HG03439 (cell line): ENCODE results near the gene KCTD3.

Source experiments
- ATAC-seq: cut with Tn5 transposase; IDR thresholded peaks from one replicate; pipeline ENCODE4 v1.9.1; 2021; ENCODE audit warnings: mild to moderate bottlenecking, moderate library complexity; ENCODE audit not compliant: unreplicated experiment

KCTD3 gene

DNA sequence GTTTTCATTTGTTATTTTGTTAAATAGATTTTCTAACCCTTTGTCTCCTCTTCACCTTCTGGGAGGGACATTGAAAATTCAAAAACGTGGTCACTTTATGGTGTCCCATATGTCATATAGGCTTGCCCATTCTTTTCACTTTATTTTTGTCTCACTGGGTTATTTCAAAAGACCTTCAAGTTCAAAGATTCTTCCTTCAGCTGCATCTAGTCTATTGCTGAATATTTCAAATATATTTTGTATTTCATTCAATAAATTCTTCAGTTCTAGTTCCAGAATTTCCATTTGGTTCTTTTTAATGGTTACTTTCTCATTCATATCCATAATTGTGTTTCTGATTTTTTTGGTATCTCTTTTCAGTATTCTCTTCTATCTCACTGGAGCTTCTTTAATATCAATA, 11.6 kb upstream of the KCTD3 start:
- no peak for ATAC-seq

DNA sequence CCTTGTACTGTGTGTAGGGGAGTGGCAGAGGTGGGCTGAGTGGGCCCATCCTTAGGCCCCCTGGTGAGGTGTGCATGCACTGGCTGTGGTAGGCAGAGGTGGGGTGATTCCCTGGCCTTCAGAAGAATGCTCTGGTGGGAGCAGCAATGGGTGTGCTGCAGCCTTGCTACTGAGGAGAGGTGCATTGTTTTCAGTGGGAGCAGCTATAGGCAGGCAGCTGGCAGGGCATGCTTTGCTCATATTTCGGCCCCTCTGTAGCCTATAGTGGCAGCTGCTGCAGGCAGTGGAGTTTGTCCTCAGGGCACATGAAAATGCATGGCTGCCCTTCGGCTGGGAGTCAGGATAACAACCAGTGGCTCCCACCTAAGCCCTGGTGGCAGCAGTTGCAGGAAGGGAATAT, 10.1 kb upstream of the KCTD3 start:
- no peak for ATAC-seq

DNA sequence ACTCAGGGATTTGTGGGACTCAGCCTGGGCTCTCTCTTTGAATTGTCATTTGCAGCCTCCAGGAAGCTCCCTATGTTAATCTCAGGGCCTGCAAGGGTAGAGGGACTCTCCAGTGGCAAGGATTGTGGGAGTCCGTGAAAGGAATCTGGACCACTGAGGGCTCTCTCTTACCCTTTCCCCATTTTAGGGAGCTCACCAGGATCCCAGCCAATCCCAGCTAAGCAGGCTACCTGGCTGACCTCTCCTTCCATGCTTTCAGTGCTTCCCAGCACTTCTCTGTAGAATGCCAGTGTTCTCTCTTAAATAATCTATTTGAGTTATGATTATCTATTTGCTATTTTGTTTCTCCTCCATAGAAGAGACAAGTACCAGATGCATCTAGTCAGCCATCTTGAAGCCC, 9.6 kb upstream of the KCTD3 start:
- no peak for ATAC-seq

DNA sequence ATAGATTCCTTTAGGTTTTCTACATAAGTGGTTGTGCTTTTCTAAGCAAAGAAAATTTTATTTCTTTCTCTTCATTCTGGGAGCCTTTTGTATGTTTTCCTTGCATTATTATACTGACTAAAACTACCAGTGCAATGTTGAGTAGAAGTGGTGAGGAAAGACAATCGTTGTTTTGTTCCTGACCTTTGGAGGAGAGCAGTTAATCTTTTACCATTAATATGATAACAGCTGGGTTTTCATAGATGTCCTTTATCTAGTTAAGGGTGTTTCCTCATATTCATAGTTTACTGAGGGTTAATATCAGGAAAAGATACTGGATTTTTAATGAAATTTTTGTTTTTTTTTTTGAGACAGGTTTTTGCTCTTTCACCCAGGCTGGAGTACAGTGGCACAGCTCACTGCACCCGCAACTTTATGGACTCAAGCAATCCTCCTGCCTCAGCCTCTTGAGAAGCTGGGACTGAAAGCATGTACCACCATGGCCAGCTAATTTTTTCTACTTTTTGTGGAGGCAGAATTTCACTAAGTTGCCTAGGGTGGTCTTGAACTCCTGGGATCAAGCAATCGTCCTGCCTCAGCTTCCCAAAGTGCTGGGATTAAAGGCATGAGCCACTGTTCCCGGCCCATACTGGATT, 9.0 kb upstream of the KCTD3 start:
- no peak for ATAC-seq

DNA sequence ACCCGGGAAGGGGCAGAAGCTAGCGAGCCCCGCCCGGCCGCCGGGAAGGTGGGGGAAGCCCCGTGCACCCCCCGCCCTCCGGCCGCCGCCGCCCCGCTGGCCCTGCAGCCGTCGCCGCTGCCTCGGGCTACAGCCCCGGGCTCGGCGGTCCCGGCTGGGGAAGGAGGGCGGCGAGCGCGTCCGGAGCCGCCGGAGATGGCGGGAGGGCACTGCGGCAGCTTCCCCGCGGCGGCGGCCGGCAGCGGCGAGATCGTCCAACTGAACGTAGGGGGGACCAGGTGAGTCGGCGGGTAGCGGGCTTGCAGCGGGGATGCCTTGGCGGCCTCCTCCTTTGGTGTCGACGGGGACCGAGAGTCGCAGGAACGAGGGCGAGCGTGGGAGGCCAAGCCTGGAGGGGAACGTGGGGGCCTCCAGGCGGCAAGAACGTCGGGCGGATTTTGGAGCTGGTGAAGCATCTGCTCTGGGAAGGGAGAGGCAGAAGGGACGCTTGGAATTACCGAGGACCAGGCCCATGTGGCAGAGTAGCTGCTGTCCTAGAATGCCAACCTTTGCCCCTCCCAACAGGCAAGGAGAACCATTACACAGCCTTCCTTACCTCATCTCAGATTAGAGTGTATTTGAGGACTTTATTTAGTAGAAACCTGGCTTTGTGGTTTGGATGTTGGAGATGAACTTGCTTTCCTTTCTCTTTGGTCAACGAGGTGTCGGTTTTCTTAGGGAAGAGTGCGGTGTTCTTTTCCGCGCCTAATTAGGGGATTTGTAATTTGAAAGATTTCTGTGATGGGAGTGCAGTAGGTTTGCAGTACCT, 591 bp downstream of the KCTD3 start:
- ATAC-seq = peak; percentile 54

DNA sequence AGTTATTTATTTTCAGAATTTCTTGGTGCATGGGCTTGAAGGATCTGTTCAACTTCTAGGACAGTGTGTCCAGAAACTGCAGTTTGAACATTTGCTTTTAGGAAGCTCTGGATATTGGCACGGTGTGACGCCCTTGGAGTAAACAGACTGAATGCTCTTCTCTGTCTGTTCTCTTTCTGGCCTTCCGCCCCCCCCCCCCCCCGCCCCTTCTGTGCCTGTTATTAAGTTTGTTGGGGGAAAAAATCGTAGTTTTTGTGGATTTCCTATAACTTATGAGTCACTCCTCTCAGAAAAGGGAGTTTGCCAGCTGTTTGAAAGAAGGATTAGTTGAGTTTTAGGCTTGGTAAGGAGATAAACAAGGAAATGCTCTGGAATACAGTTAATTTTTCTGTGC, 1.2 kb downstream of the KCTD3 start:
- ATAC-seq = no peak

DNA sequence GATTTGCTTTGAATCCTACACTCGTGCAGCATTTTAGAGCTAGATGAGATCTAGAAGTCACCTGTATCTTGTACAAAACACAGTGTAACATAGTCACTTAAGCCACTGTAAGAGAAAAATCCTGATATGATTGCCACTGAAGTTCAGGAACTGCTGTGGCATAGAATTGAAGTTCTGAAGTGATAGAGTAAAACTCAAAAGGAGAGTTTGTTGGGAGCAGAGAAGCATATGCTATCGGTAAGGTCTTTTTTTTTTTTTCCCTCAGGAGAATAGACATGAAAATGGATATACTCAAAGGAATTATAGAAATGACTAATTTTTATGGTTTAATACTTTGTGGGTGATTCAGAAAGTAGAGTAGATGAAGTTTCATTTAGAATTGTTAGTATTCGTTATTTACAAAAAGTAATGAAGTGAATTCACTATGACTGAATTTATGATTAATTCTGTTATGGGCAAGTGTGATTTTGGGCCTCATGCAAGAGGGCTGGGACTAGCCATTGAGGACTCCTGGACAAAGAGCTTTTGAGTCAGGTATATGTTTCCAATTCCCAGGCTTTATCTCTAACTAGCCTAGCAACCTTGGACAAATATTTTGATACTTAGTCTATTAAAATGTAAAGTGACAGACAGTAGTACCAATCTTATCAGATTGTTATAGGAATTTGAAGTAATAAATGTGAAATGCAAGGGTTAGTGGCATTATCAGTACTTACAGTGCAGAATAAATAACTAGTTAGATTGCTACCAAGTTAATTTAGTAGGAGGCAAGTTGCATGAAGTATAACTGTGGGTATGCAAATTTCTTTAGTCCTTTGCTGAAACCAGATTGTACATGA, 3.1 kb downstream of the KCTD3 start:
- no peak for ATAC-seq

DNA sequence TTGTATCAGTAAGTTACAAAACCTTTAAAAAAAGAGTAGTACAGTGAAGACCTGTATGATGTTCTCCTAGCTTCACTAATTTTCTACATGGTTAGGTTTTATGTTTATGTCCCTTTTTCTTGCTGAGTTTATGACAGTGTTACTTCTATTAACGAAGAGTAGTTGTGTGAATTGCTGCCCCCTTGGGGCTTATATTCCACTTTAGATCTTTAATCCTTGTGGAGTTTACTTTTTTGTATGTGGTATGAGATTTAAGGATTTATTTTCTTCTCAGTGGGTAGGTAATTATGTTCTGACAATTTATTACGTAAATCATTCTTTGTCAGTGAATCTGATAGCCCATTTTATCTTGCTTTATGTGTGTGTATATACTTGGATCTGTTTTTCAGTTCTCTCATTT, 14.8 kb downstream of the KCTD3 start:
- no peak for ATAC-seq

DNA sequence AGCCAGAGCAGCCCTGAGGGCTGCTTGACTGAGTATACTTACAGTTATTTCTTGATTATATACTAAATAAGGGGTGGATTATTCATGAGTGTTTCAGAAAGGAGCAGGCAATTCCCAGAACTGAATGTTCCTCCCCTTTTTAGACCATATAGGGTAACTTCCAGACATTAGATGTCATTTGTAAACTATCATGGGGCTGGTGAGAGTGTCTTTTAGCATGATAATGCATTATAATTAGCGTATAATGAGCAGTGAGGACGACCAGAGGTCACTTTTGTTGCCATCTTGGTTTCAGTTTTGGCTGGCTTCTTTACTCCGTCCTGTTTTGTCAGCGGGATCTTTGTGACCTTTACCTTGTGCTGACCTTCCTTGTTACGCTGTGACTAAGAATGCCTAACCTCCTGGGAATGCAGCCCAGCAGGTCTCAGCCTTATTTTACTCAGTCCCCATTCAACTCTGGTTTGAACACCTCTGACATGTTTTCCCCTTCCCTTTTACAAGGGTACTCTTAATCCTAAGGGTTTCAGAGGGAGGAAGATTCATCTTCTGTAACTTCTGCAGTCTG, 16.2 kb downstream of the KCTD3 start:
- peak; percentile 53 for ATAC-seq

DNA sequence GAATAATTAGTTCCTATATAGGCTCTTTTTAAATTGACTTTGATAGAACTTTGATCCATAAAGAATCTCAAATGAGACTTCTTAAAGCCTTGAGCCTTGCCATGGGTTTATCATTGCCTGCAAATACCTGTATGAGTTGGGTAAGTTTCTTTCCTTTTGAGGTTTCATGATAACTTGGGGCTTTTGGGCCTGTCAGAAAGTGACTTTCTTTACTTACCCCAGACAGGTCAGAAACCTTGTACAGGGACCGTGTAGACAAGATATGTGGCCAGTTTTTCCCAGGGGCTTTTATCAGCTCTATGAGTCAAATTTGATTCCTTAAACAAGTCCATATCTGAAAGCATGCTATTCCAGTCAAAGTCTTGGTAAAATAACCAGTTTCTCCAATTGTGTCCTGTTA, 17.3 kb downstream of the KCTD3 start:
- peak; percentile 62 for ATAC-seq

DNA sequence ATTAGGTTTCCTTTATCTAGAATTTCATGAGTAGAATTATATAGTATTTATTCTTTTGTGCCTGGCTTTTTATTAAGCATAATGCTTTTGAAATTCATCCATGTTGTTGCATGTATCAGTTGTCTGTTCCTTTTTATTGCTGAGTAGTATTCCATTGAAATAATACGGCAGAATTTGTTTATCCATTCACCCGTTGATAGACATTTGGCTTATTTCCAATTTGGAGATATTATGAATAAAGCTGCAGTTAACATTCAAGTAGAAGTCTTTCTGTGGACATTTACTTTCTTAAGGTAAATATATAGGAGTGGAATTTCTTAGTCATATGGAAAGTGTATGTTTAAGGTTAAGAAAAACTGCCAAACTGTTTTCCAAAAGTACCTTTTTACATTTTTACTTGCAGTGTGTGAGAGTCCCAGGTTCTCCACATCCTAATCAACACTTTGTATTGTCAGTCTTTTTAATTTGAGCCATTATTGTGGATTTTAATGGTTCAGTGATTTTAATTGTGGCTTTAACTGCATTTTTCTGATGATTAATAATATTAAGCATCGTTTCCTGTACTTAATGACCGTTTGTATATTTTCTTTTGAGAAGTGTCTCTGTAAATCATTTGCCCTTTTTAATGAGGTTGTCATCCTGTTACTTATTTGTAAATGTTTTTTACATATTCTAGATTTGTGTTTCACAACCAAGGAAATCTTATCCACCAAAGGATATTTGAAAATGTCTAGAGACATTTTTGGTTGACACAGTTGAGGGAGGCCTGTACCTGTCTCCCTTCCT, 22.7 kb downstream of the KCTD3 start:
- no peak for ATAC-seq

DNA sequence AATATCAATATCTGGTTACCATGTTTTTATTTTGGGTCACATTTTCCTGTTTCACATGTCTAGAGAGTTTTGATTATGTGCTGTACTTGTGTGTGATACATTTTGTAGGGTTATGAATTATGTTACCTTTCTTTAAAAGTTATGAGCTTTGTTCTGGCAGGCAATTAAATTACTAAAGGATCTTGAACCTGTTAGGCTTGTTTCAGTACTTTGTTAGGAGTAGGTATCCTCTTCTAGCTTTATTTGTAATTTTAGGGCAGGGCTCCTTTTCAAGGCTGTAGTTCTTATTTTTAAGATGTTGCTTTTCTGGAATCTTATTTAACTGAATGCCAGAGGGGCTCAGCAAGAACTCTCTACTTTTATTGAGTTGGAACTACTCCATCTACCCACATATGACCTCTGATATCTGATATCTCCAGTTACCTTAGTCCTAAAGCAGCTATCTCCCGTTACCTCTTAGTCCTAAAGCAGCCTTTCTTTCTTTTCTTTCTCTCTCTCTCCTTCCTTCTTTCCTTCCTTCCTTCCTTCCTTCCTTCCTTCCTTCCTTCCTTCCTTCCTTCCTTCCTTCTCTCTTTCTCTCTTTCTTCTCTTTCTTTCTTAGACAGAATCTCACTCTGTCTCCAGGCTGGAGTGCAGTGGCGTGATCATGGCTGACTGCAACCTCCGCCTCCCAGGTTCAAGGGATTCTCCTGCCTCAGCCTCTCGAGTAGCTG, 23.8 kb downstream of the KCTD3 start:
- ATAC-seq = no peak

DNA sequence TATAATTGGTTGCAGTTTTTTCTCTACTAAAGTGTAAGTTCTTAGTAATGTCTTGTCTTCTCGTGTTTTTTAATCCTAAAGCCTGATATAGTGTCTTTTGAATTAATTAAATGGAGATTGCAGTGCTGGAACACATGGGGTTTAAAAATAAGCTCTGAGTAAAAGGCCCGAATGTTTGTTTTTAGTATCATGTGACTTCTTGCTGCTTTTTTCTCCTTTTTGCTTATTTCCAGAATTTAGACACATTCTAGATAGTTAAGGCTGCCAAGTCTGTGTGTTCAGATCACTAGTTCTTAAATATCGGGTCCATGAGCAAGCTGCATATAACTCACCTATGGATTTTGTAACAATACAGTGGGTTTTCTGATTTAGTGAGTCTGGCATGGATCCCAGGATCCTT, 27.5 kb downstream of the KCTD3 start:
- ATAC-seq = no peak

DNA sequence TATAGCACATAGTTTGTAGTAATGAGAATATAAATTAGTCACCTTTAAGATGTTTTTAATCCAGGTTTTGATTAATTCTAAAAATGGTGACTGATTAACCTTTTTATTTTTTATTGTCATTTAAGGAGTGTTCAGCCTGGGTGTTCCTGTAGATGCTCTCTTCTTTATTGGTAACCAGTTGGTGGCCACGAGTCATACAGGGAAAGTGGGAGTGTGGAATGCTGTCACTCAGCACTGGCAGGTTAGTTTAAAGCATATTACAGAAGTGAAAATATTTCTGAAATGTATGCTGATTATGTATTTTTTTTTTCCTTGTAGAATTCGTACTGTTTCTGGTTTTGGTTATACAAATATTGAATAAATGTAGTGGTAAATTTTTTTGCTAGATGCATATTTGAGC, 28.1 kb downstream of the KCTD3 start:
- no peak for ATAC-seq

DNA sequence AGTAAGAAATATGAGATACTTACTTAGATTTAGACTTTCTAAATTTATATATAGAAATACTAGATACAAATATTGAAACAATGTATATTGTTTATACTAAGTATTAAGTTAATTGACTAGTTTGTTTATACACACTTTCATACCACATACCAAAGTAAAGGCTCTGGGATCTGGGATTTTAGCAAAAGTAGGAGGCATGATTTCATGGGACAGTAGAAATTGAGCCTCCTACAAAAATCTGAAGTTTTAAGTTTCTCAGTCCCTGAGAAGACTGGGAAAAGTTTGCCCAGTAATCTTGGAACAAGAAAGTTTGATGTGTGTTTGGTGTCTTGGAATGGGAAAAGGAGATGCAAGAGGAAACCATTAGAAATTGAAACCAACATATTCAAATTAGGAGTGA, 30.9 kb downstream of the KCTD3 start:
- ATAC-seq = no peak

DNA sequence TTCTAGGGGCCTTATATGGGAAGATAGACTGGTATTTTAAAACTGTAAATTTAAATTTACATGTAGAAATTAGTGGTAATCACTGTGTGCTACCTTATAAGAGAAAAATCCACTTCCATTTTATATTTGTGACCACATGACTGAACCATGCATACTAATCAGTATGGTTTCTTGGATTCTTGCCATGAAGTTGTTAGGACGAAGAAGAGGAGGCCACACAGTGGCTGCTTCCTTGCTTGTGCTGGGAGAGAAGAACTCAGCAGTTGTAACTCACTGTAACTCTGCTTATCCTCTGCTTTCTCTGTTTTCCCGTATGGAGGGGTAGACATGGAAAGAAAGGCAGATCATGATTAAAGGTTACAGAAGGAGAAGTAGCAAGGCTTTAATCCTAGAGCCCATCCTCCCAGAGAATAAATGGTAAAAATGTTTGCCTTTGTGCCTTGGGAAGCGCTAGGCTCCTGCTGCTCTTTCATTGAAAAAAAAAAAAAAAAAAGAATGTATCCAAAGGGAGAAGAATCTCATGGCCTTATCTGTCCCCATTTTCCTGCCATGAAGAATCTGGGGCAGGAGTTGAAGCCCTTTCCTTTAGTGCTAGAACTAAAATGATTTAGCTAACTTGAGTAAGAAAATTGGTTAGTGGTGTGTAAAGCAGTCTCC, 32.4 kb downstream of the KCTD3 start:
- ATAC-seq = no peak

DNA sequence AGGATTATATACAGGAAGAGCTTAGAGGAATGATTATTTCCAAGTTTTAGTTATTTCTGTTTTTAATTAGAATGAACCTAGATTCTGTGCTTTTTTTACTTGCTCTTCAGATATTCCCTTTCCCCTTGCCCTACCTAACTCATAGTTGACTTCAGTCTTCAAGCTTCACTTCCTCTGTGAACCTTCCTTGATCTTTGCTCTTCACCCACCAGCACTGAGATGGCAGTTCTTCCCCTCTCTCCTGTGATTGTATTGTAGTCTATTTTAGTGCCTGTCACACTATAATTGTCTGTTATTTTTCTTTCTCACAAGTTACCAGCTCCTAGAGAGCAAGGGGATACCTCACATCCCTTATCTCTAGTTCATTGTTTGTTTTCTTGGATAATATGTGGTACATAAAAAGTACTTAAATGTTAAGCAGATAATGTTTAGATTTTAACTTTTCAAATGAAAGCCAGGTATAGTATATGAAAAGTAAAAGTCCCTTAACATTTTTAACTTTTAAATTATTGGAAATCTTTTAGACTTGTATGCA, 33.2 kb downstream of the KCTD3 start:
- no peak for ATAC-seq

DNA sequence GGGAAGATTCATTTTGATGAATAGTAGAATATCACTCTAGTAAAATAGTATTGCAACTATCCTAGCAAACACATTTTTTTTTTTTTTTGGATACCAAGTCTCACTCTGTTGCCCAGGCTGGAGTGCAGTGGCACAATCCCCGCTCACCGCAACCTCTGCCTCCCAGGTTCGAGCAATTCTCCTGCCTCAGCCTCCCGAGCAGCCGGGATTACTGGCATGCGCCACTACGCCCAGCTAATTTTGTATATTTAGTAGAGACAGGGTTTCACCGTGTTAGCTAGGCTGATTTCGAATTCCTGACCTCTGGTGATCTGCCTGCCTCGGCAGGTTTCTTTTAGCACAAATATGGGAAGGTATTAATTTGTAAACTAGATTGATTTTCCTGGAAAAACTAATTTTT, 33.8 kb downstream of the KCTD3 start:
- ATAC-seq = no peak

DNA sequence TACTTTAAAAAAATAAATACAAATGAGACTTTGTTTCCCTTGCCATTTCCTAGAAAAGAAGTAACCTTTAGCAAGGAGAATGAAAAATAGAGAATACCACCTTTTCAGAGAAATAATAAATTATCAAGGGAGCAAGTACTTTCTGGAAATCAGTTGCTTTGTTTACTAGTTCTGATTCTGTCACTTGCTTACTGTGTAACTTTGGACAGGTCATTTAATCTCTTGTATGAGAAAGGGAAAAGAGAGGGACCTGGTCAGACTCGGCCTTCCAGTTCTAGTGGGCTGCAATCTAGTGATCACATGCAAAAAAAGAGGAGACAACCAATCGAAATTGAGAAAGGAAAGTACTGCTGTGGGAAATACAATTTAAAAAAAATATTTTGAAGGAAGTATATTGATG, 34.2 kb downstream of the KCTD3 start:
- ATAC-seq = no peak
